Right ventricle myocardium inferior (tissue), 1 donor: ENCODE results near the gene ANKS1A. TPM values are rescaled to one million over a fixed set of nuclear protein-coding genes. Genes with fewer than 3 reads are reported as not detected.
"Not testable (repeated sequence)": the region's sequence is repeated elsewhere in the genome, so short reads cannot be mapped to it uniquely, and the experiment has no call there.

ENCODE experiments used
- ATAC-seq: fragments of 200-7000 bp; cut with Tn5 transposase; one replicate; pipeline ENCODE4 v1.9.1; 2020; ENCODE audit warnings: mild to moderate bottlenecking, moderate library complexity
- DNase-seq: peaks from one replicate; pipeline ENCODE4 v3.0.0; 2021; ENCODE audit errors: missing footprints
- intact Hi-C: fragments of 100-400 bp; cut with DNase I; formaldehyde crosslinking; loops from one replicate; pipeline ENCODE4 v1.11.0; 2022
- long read RNA-seq: library from polyadenylated mRNA; unstranded; transcript quantifications from one replicate; pipeline ENCODE4 v2.0.0, GENCODE V29; 2021
- total RNA-seq: library from RNA; stranded (reverse); fragmentation: NEBNext Ultra II Directional; extraction: Animal tissue kit (Norgen Biotek cat#: 25700); gene quantifications from one replicate; pipeline ENCODE4 v1.2.1, GENCODE V29; 2021
- donor health status: DM: no; HTN: yes; CAD: no; lungs with severe emphysema.

The ANKS1A gene
- total RNA-seq = 26.8 TPM
- long read RNA-seq, full-length matches to known transcripts = 1 of 16 reads
- long read RNA-seq, partial matches to known transcripts = 6 of 16 reads
- long read RNA-seq, other reads (novel, unspliced or antisense) = 9 of 16 reads

DNA sequence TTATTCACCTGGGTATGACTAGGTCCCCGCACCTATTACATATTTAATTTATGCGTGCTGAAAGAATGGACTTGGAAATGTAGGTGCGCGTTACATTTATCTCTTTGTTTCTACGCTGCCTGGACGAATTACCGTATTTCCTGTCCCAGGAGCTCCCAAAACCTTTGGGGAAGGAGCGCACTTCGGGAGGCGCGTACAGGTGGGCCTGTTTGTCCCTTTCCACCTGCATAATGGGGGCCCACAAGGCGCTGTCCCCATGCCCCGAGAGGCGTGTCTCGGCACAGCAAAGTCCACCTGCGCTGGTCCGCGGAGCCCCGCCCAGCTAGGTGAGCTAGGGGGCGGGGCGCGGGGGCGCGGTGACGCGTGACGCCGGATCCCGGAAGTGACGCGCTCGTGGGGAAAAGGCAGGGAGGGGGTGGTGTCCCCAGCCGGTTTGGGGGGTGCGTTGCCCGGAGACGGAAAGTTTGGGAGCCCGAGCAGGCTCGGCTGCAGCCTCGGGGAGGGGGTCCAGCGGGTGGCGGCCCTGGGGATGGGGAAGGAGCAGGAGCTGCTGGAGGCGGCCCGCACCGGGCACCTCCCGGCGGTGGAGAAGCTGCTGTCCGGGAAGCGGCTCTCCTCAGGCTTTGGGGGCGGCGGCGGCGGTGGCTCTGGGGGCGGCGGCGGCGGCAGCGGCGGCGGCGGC lies at the start of gene ANKS1A:
Gene ANKS1A (plus strand): TSS at position 382 of the 682 bp plus-strand sequence. CDS start 148 bp downstream, at position 530.
- DNase-seq = peak; percentile 94
- intact Hi-C loops = loop anchor here (2.0 kb wide), 1 partner anchor 76 kb away; no protein-coding TSS in a partner anchor
- ATAC-seq = peak; percentile 82

- no peak for DNase-seq
- intact Hi-C loops = no loop called here
- no peak for ATAC-seq
Measured at GRCh38 chr6:34839666-34840352, 49.2 kb upstream of the ANKS1A start.

DNA sequence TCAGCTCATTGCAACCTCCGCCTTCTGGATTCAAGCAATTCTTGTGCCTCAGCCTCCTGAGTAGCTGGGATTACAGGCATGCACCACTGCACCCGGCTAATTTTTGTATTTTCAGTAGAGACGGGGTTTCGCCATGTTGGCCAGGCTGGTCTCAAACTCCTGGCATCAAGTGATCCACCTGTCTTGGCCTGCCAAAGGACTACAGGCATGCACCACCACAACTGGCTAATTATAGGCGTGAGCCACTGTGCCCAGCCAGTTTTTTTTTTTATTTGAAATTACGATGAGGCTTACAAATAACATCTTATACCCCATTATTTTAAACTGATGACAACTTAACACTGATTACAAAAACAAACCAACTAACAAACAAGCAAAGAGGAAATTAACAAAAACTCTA lies 40.0 kb upstream of the ANKS1A start:
- ATAC-seq, intact Hi-C loops, DNase-seq: not testable (repeated sequence)

- DNase-seq (no peak), ATAC-seq (no peak)
- intact Hi-C loops = no loop called here
Measured at GRCh38 chr6:34851361-34851760, 37.7 kb upstream of the ANKS1A start.

GRCh38 chr6:34852406-34853085 lies 36.5 kb upstream of the ANKS1A start:
- no peak for ATAC-seq
- DNase-seq = no peak
- intact Hi-C loops = no loop called here

DNA sequence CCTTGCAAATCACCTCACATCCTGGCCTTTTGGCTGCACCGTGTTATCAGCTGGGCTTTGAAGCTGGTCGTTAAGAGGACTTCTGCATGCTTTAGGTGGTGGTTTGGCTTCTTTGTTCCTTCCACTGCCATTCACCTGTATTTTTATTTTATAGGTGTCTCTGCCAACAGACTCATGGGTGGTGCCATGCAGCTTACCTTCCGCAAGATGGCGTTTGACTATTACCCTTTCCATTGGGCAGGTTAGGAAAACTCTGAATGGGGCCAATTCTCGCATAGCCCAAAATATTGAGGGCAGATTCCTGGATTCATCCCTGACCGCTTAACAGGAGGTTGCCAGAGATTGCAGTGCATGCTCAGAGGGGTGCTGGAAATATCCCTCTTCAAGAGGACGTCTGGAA lies 33.6 kb upstream of the ANKS1A start:
- intact Hi-C loops = no loop called here
- DNase-seq (no peak), ATAC-seq (no peak)

GRCh38 chr6:34858681-34859080 lies 30.4 kb upstream of the ANKS1A start:
- DNase-seq (no peak), ATAC-seq (no peak)
- intact Hi-C loops = no loop called here

GRCh38 chr6:34859951-34860350 lies 29.1 kb upstream of the ANKS1A start:
- DNase-seq (no peak), ATAC-seq (no peak)
- intact Hi-C loops = no loop called here

DNA sequence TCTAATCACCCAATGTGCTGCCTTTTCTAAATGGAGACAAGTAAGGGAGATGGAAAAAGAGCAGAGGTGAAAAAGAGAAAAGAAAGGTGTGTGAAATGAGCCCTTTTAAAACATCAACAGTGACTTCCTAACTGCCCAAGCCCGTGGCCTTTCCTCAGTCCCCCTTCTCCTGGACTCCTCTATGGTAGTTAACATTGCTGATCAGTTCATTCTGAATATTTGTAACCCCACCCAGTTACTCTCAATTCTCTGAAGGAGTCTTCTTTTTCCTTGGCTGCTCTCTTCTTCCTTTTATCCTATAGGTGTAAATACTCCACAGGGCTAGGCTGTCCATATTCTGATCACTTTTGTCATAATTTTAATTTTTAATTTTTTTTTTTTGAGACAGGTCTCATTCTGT lies 28.3 kb upstream of the ANKS1A start:
- intact Hi-C loops = no loop called here
- DNase-seq = no peak
- ATAC-seq = no peak

DNA sequence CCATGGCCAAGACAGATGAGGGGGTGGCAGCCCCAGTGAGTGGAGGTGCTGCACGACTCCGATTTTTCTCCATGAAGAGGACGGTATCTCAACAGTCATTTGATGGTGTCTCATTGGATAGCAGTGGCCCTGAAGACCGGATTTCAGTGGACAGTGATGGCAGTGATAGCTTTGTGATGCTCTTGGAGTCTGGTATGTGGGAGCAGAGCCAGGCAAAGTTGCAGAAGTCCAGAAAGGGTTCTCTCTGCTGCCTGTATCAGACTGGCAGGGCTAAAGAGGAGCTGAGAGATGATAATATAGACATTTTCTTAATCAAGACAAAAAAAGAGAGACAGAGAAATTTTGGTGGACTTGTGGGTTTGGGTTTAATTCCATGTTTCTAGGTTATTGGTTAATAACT lies 25.0 kb upstream of the ANKS1A start:
- peak; percentile 57 for ATAC-seq
- no peak for DNase-seq
- intact Hi-C loops = loop anchor here (1.0 kb wide), 1 partner anchor 21 kb away; no protein-coding TSS in a partner anchor

DNA sequence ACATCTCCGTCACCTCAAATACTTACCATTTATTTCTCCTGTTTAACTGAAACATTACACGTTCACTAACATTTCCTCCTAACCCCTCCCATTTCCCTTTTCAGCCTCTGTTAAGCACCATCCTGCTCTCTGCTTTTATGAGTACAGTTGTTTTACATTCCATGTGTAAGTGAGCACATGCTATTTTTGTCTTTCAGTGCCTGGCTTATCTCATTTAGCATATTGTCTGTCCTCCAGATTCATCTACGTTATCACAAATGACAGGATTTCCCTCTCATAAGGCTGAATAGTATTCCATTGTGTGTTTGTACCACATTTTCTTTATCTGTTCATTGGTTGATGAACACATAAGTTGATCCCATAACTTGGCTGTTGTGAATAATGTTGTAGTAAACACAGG lies 23.9 kb upstream of the ANKS1A start:
- ATAC-seq = peak; percentile 84
- no peak for DNase-seq
- intact Hi-C loops = loop anchor here (5.0 kb wide), 1 partner anchor 277 kb away; the partner anchor contains the start of gene TCP11

DNA sequence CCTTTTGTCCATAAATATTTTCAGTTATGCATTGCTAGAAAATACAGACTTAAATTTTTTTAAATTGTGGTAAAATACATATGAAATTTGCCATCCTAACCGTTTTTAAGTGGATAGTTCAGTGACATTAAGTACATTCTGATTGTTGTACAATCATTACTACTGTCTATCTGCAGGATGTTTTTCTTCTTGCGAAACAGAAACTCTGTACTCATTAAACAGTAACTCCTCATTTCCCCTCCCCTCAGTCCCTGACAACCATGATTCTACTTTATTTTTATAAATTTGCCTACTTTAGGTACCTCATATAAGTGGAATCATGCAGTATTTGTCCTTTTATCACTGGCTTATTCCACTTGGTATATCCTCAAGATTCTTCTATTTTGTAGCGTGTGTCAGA lies 22.5 kb upstream of the ANKS1A start:
- ATAC-seq (no peak), DNase-seq (no peak)
- intact Hi-C loops = loop anchor here (5.0 kb wide), 1 partner anchor 276 kb away; the partner anchor contains the start of gene TCP11

GRCh38 chr6:34867484-34867883 lies 21.6 kb upstream of the ANKS1A start:
- ATAC-seq = peak; percentile 72
- no peak for DNase-seq
- intact Hi-C loops = loop anchor here (5.0 kb wide), 1 partner anchor 275 kb away; the partner anchor contains the start of gene TCP11

- no peak for ATAC-seq
- intact Hi-C loops = loop anchor here (10.0 kb wide), 1 partner anchor 363 kb away; no protein-coding TSS in a partner anchor
Measured at GRCh38 chr6:34871853-34872252, 17.2 kb upstream of the ANKS1A start.

GRCh38 chr6:34872332-34872731 lies 16.7 kb upstream of the ANKS1A start:
- no peak for DNase-seq
- intact Hi-C loops = loop anchor here (10.0 kb wide), 1 partner anchor 362 kb away; no protein-coding TSS in a partner anchor
- ATAC-seq = no peak

More at GRCh38 chr6:34871853-34872252, 17.2 kb upstream of the ANKS1A start:
- DNase-seq = no peak

DNA sequence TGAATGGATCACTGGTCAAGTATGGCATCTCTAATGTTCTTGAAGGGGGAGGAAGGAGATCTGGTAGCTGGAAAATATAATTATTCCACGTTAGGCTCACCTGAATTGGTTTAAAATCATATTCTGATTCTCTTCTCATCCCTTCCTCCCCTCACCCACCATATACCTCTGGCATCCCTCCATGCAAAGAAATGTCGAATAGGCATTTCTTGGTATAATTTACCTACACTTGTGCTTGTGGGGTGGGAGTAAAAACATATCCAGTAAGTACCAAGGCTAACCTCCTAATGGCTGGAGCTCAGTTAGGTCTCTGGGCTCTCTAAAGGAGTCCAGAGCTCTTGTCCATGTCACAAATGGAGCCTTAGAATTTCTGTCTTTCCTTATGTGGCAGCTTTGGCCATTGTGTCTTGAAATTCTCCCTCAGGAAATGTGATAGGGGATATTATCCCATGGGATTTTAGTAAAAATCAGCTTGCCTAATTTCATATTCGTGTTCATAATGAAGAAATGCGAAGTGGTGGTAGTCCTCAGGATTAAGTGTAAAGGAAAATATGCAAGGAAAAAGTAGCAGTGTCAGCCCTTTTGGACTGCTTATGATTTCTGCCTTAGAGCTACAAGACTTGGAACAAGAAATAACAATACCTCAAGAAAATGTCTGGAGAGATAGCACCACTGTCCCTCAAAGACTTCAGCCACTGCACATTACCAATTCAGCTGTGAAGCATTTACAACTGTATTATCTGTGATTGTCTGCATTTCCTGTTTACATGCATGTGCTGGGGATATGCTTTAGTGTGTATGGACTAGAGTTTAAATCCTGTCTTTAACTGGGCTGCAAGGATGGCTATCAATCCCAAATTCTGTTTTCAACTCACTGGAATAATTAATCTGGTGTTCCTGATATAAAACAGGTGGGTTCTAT lies 13.5 kb upstream of the ANKS1A start:
- ATAC-seq (no peak), DNase-seq (no peak)
- intact Hi-C loops = loop anchor here (10.0 kb wide), 1 partner anchor 359 kb away; no protein-coding TSS in a partner anchor

DNA sequence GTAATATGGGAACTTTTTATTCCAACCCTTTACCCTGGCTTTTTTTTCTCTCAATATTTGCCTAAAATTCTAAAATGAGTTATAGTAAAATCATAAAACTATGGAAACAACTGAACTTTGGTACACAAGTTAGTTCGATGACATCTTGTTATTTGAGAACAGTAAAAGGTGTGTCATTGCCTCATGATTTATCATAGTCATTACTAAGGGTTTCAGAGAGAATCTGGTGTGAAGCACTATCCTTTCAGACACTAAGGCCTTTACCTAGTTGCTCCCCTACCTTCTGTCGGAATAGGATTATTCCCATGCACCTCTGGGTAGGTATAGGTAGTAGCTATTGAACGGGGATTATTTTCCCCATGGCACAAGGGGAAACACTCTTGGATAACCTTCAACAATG lies 12.6 kb upstream of the ANKS1A start:
- DNase-seq (no peak), ATAC-seq (no peak)
- intact Hi-C loops = loop anchor here (10.0 kb wide), 1 partner anchor 358 kb away; no protein-coding TSS in a partner anchor

DNA sequence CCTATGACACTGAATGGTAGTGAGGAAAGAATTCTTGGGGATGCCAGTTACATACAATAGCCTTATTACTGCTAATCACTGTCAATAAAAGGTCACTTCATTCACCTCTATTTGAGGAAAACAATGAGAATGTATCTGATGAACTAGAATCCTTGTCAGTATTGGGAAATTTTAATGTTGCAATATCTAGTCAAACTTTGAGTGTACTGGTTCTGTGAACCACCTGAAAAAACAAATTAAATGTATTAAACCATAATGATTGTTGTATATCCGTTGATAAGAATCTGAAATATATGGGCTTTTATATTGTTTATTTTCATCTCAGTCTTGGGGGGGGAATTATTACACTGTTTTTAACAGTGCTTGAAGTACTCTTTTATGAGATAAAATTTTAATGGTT lies 11.8 kb upstream of the ANKS1A start:
- no peak for ATAC-seq
- DNase-seq = no peak
- intact Hi-C loops = loop anchor here (10.0 kb wide), 1 partner anchor 358 kb away; no protein-coding TSS in a partner anchor
